SH-SY5Y (cell line): Measurements from ENCODE around the gene C5orf15.

ENCODE experiments used
- GATA2 ChIP-seq: IDR thresholded peaks from 2 replicates; pipeline ENCODE4 v1.6.1; 2011; ENCODE audit warnings: mild to moderate bottlenecking, low read depth, low read length
- GATA3 ChIP-seq: IDR thresholded peaks from 2 replicates; pipeline ENCODE4 v1.6.1; 2011; ENCODE audit warnings: low read depth, mild to moderate bottlenecking, low read length, moderate library complexity

GRCh38 chr5:133962801-133963476 is 5.5 kb downstream of the C5orf15 start:
- TF ChIP-seq GATA3 (no peak), GATA2 (no peak)
